Nephron (organoid): ENCODE results near the gene NUDT7.

Experiments used
- H3K27ac Mint-ChIP-seq, 3 experiments: 2 replicates each; pipeline ENCODE4 v1.8.0; 2020; ENCODE audit warnings: mixed read lengths in 3 of 3, mild to moderate bottlenecking in 2 of 3, moderate library complexity in 1 of 3
- H3K27me3 Mint-ChIP-seq: 2 replicates; pipeline ENCODE4 v1.8.0; 2021; ENCODE audit warnings: low read depth, mild to moderate bottlenecking, moderate library complexity, mixed read lengths
- H3K36me3 Mint-ChIP-seq: 2 replicates; pipeline ENCODE4 v1.8.0; 2020; ENCODE audit warnings: low read depth, mixed read lengths
- H3K4me1 Mint-ChIP-seq: 2 replicates; pipeline ENCODE4 v1.8.0; 2020; ENCODE audit warnings: mixed read lengths
- H3K4me3 Mint-ChIP-seq, 3 experiments: 2 replicates each; pipeline ENCODE4 v1.8.0; 2020; ENCODE audit warnings: mild to moderate bottlenecking in 3 of 3, mixed read lengths in 3 of 3, moderate library complexity in 2 of 3
- H3K9me3 Mint-ChIP-seq: 2 replicates; pipeline ENCODE4 v1.8.0; 2020; ENCODE audit warnings: mixed read lengths
- CTCF ChIP-seq, 3 experiments: fragments of 200-600 bp; sonication (generic); IDR thresholded peaks; one replicate each; pipeline ENCODE4 v1.5.0; 2021; ENCODE audit warnings: antibody characterized with exemption in 3 of 3; ENCODE audit not compliant: unreplicated experiment in 3 of 3

NUDT7 gene

GRCh38 chr16:77689971-77690370, 32.3 kb upstream of the NUDT7 start:
- no peak for TF ChIP-seq CTCF (IDR thresholded peaks at IDR 0.05; ENCODE audit: unreplicated experiment in 3 of 3)
- peaks cover 35% of the 10 kb centered on the region for H3K27me3 Mint-ChIP-seq
- H3K36me3 Mint-ChIP-seq = no peaks in the 10 kb centered on the region
- H3K9me3 Mint-ChIP-seq = no peaks in the 10 kb centered on the region
- H3K4me3 Mint-ChIP-seq = no peak overlapping the region
- no peaks in the 10 kb centered on the region for H3K4me1 Mint-ChIP-seq
- no peak overlapping the region for H3K27ac Mint-ChIP-seq

- peaks cover 31% of the 10 kb centered on the region for H3K27me3 Mint-ChIP-seq
- H3K4me3 Mint-ChIP-seq = no peak overlapping the region
- no peak for TF ChIP-seq CTCF (IDR thresholded peaks at IDR 0.05; ENCODE audit: unreplicated experiment in 3 of 3)
- H3K27ac Mint-ChIP-seq = no peak overlapping the region
- no peaks in the 10 kb centered on the region for H3K9me3 Mint-ChIP-seq
- H3K4me1 Mint-ChIP-seq = no peaks in the 10 kb centered on the region
- no peaks in the 10 kb centered on the region for H3K36me3 Mint-ChIP-seq
Measured at GRCh38 chr16:77690416-77690815, 31.9 kb upstream of the NUDT7 start.

GRCh38 chr16:77692612-77693011, 29.7 kb upstream of the NUDT7 start:
- Mint-ChIP-seq H3K4me3 (no peak overlapping the region), H3K4me1 (no peaks in the 10 kb centered on the region), H3K27ac (no peak overlapping the region), H3K36me3 (no peaks in the 10 kb centered on the region), H3K27me3 (peaks cover 23% of the 10 kb centered on the region), H3K9me3 (no peaks in the 10 kb centered on the region)
- no peak for TF ChIP-seq CTCF (IDR thresholded peaks at IDR 0.05; ENCODE audit: unreplicated experiment in 3 of 3)

- H3K4me1 Mint-ChIP-seq = no peaks in the 10 kb centered on the region
- no peak for TF ChIP-seq CTCF (IDR thresholded peaks at IDR 0.05; ENCODE audit: unreplicated experiment in 3 of 3)
- H3K9me3 Mint-ChIP-seq = no peaks in the 10 kb centered on the region
- no peak overlapping the region for H3K4me3 Mint-ChIP-seq
- no peaks in the 10 kb centered on the region for H3K36me3 Mint-ChIP-seq
- no peak overlapping the region for H3K27ac Mint-ChIP-seq
- H3K27me3 Mint-ChIP-seq = peaks cover 12% of the 10 kb centered on the region
Measured at GRCh38 chr16:77696149-77696548, 26.2 kb upstream of the NUDT7 start.

- Mint-ChIP-seq H3K27ac (no peak overlapping the region), H3K9me3 (no peaks in the 10 kb centered on the region), H3K36me3 (no peaks in the 10 kb centered on the region), H3K27me3 (peaks cover 8% of the 10 kb centered on the region), H3K4me1 (no peaks in the 10 kb centered on the region), H3K4me3 (no peak overlapping the region)
- no peak for TF ChIP-seq CTCF (IDR thresholded peaks at IDR 0.05; ENCODE audit: unreplicated experiment in 3 of 3)
Measured at GRCh38 chr16:77700846-77701245, 21.5 kb upstream of the NUDT7 start.

- Mint-ChIP-seq H3K9me3 (no peaks in the 10 kb centered on the region), H3K27me3 (no peaks in the 10 kb centered on the region), H3K27ac (no peak overlapping the region), H3K4me1 (no peaks in the 10 kb centered on the region), H3K36me3 (no peaks in the 10 kb centered on the region), H3K4me3 (no peak overlapping the region)
- TF ChIP-seq CTCF (IDR thresholded peaks at IDR 0.05; ENCODE audit: unreplicated experiment in 3 of 3) = no peak
Measured at GRCh38 chr16:77705351-77705750, 17.0 kb upstream of the NUDT7 start.
